Measurements from ENCODE around the gene SDC3. TPM values are rescaled to one million over a fixed set of nuclear protein-coding genes. Genes with fewer than 3 reads are reported as not detected.

The SDC3 gene
- total RNA-seq, 1 experiment from 2014 or later, result 7.7 TPM

DNA sequence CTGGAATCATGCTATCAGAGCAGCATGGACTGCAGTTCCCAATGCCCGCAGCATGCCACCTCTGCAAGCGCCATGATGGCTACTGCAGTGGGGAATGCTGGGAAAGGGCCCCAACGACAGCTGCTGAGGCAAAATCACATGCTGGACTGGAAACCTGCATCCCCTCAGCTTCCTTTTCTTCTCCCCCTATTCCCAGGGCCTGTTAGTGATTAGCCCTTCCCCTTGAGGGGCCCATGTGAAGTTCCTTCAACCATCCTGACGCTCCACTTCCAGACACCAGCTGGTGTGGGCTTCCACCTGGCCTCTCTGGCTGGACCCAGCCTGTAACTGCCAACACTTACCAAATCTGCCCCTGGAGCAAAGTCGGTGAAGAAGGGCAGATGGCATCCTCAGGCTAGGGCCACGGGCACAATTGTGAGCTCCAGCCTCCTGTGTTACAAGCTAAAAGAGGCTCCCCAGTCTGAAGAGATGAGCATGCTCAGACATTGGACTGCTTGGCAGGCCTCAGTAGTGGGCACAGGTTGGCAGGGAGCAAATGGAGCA is 22.1 kb upstream of the SDC3 start:
- no peak for DNase-seq (ENCODE audit: low spot score)
- no TSS peak for BruUV-seq (replicated peaks)
- no peak overlapping the region for H3K4me3 ChIP-seq (ENCODE audit: low read depth, low read length, poor library complexity, severe bottlenecking)
- H3K27me3 ChIP-seq (replicated peaks; ENCODE audit: insufficient read depth, low read depth, low read length, poor library complexity), result no peaks in the 10 kb centered on the region
- H3K9me3 ChIP-seq (ENCODE audit: low read depth, low read length, poor library complexity, severe bottlenecking), result no peaks in the 10 kb centered on the region
- intact Hi-C loops (cut with micrococcal nuclease; ENCODE audit: unreplicated experiment), result no loop called here
- H3K36me3 ChIP-seq (ENCODE audit: insufficient read depth, low read length, poor library complexity, severe bottlenecking), result peaks cover 27% of the 10 kb centered on the region
- H3K4me1 ChIP-seq (ENCODE audit: insufficient read depth, low read length, poor library complexity, severe bottlenecking), result no peaks in the 10 kb centered on the region
- POLR2A ChIA-PET (ENCODE audit: low non-redundant PET), result no interaction called here
- TF ChIP-seq, protein P1, sequence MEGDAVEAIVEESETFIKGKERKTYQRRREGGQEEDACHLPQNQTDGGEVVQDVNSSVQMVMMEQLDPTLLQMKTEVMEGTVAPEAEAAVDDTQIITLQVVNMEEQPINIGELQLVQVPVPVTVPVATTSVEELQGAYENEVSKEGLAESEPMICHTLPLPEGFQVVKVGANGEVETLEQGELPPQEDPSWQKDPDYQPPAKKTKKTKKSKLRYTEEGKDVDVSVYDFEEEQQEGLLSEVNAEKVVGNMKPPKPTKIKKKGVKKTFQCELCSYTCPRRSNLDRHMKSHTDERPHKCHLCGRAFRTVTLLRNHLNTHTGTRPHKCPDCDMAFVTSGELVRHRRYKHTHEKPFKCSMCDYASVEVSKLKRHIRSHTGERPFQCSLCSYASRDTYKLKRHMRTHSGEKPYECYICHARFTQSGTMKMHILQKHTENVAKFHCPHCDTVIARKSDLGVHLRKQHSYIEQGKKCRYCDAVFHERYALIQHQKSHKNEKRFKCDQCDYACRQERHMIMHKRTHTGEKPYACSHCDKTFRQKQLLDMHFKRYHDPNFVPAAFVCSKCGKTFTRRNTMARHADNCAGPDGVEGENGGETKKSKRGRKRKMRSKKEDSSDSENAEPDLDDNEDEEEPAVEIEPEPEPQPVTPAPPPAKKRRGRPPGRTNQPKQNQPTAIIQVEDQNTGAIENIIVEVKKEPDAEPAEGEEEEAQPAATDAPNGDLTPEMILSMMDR (conservative IDR thresholded peaks at IDR 0.05; ENCODE audit: low read depth, low read length), result no peak
- TF ChIP-seq EZH2 (IDR thresholded peaks at IDR 0.05; ENCODE audit: borderline replicate concordance, low read depth, low read length, poor library complexity, severe bottlenecking), result no peak
- no peak overlapping the region for H3K27ac ChIP-seq (ENCODE audit: low read depth, low read length, poor library complexity, severe bottlenecking)
- CTCF ChIA-PET, result interaction anchor here (0.9 to 1.5 kb wide), 2 partner anchors 129 to 212 kb away, joined by 5 to 6 read pairs; no protein-coding TSS in a partner anchor

DNA sequence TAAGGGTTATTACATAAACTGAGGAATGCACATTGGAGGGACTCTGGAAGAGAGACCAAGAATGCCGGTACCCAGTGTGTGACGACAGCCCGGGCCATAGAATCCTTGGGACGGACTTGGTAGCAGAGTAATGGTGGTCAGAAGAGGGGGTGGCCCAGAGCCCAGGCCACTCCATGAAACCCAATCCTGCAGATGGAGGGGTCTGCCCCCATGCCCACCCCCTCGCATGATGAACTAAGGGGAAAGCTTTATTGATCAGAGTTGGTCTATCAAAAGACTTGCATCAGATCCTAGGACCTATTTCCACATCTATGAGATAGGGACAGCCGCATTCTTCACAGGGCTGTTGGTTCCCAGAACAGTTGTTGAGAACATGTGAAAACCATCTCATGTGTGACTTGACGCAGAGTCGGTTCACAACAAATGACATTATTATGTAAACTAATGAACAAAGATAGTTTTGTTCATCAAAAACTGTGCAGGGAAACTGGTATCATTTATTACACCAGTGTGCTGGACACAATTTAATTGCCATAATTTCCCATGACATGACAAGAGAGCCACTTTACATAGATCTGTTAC is 21.5 kb upstream of the SDC3 start:
- no peak for DNase-seq (ENCODE audit: low spot score)
- Histone ChIP-seq H3K4me3 (ENCODE audit: low read depth, low read length, poor library complexity, severe bottlenecking) (no peak overlapping the region), H3K4me1 (ENCODE audit: insufficient read depth, low read length, poor library complexity, severe bottlenecking) (no peaks in the 10 kb centered on the region), H3K9me3 (ENCODE audit: low read depth, low read length, poor library complexity, severe bottlenecking) (no peaks in the 10 kb centered on the region), H3K36me3 (ENCODE audit: insufficient read depth, low read length, poor library complexity, severe bottlenecking) (peaks cover 27% of the 10 kb centered on the region), H3K27me3 (replicated peaks; ENCODE audit: insufficient read depth, low read depth, low read length, poor library complexity) (no peaks in the 10 kb centered on the region), H3K27ac (ENCODE audit: low read depth, low read length, poor library complexity, severe bottlenecking) (no peak overlapping the region)
- intact Hi-C loops (cut with micrococcal nuclease; ENCODE audit: unreplicated experiment), result loop anchor here (5.0 kb wide), 1 partner anchor 213 kb away; no protein-coding TSS in a partner anchor
- POLR2A ChIA-PET (ENCODE audit: low non-redundant PET), result no interaction called here
- no TSS peak for BruUV-seq (replicated peaks)
- no peak for TF ChIP-seq EZH2 (IDR thresholded peaks at IDR 0.05; ENCODE audit: borderline replicate concordance, low read depth, low read length, poor library complexity, severe bottlenecking)
- TF ChIP-seq, protein P1 (conservative IDR thresholded peaks at IDR 0.05; ENCODE audit: low read depth, low read length), result no peak
- CTCF ChIA-PET, result interaction anchor here (0.9 to 1.5 kb wide), 3 partner anchors 129 to 211 kb away, joined by 5 to 10 read pairs (median 6); no protein-coding TSS in a partner anchor

DNA sequence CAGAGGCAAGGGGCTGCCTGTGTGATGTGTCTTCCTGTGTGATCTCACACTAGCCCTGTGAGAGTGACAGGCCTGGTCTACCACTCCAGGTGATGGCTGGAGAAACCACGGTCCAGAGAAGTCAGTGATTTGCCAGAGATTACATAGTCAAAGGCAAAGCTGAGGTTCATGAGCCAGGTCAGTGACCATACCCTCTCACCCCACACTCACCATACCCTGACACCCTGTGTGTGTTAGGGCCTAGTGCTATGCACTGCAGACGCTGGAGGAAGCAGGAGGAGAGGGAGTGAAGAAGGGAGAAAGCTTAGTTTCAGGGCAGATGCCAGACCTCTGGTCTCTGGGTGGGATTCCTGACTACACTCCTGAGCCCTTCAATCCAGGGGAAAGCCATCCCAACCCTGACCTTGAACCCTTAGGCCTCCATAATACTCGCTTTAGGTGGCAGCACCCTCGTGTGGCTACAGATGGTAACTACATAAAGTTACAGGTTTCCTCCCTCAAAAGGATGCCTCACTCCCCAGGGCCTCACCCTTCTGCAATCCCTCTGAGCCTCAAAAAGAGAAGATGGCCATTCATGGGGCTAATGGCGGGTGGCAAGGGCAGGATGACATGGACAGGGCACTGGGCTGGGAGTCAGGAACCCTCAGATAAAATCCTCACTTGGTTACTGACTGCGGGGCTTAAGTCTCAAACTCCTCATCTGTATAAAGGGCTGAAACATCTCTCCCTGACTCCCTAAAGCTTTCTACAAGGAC is 20.8 kb upstream of the SDC3 start:
- H3K27ac ChIP-seq (ENCODE audit: low read depth, low read length, poor library complexity, severe bottlenecking), result no peak overlapping the region
- no peaks in the 10 kb centered on the region for H3K27me3 ChIP-seq (replicated peaks; ENCODE audit: insufficient read depth, low read depth, low read length, poor library complexity)
- intact Hi-C loops (cut with micrococcal nuclease; ENCODE audit: unreplicated experiment), result loop anchor here (5.0 kb wide), 1 partner anchor 212 kb away; no protein-coding TSS in a partner anchor
- CTCF ChIA-PET, result interaction anchor here (0.9 to 1.9 kb wide), 3 partner anchors 128 to 209 kb away, joined by 6 to 14 read pairs (median 10); no protein-coding TSS in a partner anchor
- TF ChIP-seq, protein P1 (conservative IDR thresholded peaks at IDR 0.05; ENCODE audit: low read depth, low read length), result peak; percentile 75
- no peak for TF ChIP-seq EZH2 (IDR thresholded peaks at IDR 0.05; ENCODE audit: borderline replicate concordance, low read depth, low read length, poor library complexity, severe bottlenecking)
- H3K4me1 ChIP-seq (ENCODE audit: insufficient read depth, low read length, poor library complexity, severe bottlenecking), result no peaks in the 10 kb centered on the region
- H3K36me3 ChIP-seq (ENCODE audit: insufficient read depth, low read length, poor library complexity, severe bottlenecking), result peaks cover 26% of the 10 kb centered on the region
- no TSS peak for BruUV-seq (replicated peaks)
- no peaks in the 10 kb centered on the region for H3K9me3 ChIP-seq (ENCODE audit: low read depth, low read length, poor library complexity, severe bottlenecking)
- POLR2A ChIA-PET (ENCODE audit: low non-redundant PET), result no interaction called here
- H3K4me3 ChIP-seq (ENCODE audit: low read depth, low read length, poor library complexity, severe bottlenecking), result no peak overlapping the region
- DNase-seq (ENCODE audit: low spot score), result peak; percentile 61
